Neuronal stem cell (in vitro differentiated cells): Measurements from ENCODE around the gene B3GNT3.
A peak's percentile ranks its signal among the peaks of the same experiment; 100 is the strongest.

ENCODE experiments used
- DNase-seq: peaks from one replicate; pipeline ENCODE4 v3.0.0-alpha.2; 2013; ENCODE audit warnings: low spot score
- H2AFZ ChIP-seq: one replicate; pipeline ENCODE4 v1.6.1; 2013; ENCODE audit warnings: mild to moderate bottlenecking, low read length, inconsistent platforms
- H2AK5ac ChIP-seq: 2 replicates; pipeline ENCODE4 v1.6.1; 2013; ENCODE audit warnings: low read depth, mild to moderate bottlenecking, inconsistent platforms, low read length, moderate library complexity, mixed read lengths
- H2BK120ac ChIP-seq: 2 replicates; pipeline ENCODE4 v1.6.1; 2013; ENCODE audit warnings: low read depth, mild to moderate bottlenecking, inconsistent platforms, low read length, moderate library complexity, mixed read lengths
- H2BK12ac ChIP-seq: one replicate; pipeline ENCODE4 v1.6.1; 2013; ENCODE audit warnings: low read length, inconsistent platforms
- H2BK15ac ChIP-seq: 2 replicates; pipeline ENCODE4 v1.6.1; 2013; ENCODE audit warnings: mild to moderate bottlenecking, low read length, inconsistent platforms, mixed read lengths
- H2BK5ac ChIP-seq: one replicate; pipeline ENCODE4 v1.6.1; 2013; ENCODE audit warnings: inconsistent platforms, mild to moderate bottlenecking, low read length, moderate library complexity
- H3K14ac ChIP-seq: one replicate; pipeline ENCODE4 v1.6.1; 2013; ENCODE audit warnings: low read length, inconsistent platforms
- H3K18ac ChIP-seq: 2 replicates; pipeline ENCODE4 v1.6.1; 2013; ENCODE audit warnings: low read length, inconsistent platforms
- H3K23ac ChIP-seq: 2 replicates; pipeline ENCODE4 v1.6.1; 2013; ENCODE audit warnings: low read depth, mild to moderate bottlenecking, mixed read lengths, low read length, inconsistent platforms; ENCODE audit not compliant: poor library complexity
- H3K27ac ChIP-seq: replicated peaks from 3 replicates; pipeline ENCODE4 v1.5.1; 2013; ENCODE audit warnings: low read length, inconsistent platforms
- H3K27me3 ChIP-seq, 3 experiments: 2 replicates each; pipeline ENCODE4 v1.6.1; 2013; ENCODE audit warnings: low read length in 3 of 3, mild to moderate bottlenecking in 2 of 3, inconsistent platforms in 1 of 3, low read depth in 1 of 3, mixed read lengths in 1 of 3, moderate library complexity in 1 of 3; ENCODE audit not compliant: control insufficient read depth in 3 of 3, insufficient read depth in 3 of 3
- H3K36me3 ChIP-seq, 2 donors: replicated peaks in 1 of 2; 2 replicates each; pipeline ENCODE4 v1.6.1; 2013; ENCODE audit warnings: low read length in 2 of 2; ENCODE audit not compliant: control insufficient read depth in 2 of 2, insufficient read depth in 2 of 2
- H3K4ac ChIP-seq: 2 replicates; pipeline ENCODE4 v1.6.1; 2013; ENCODE audit warnings: inconsistent platforms, mild to moderate bottlenecking, low read length, moderate library complexity
- H3K4me1 ChIP-seq, 2 donors: 1 replicate in 1 of 2; 2 replicates in 1 of 2; pipeline ENCODE4 v1.6.1; 2013; ENCODE audit warnings: low read length in 2 of 2, low read depth in 1 of 2; ENCODE audit not compliant: control insufficient read depth in 2 of 2, insufficient read depth in 1 of 2
- H3K4me2 ChIP-seq: one replicate; pipeline ENCODE4 v1.6.1; 2013; ENCODE audit warnings: mild to moderate bottlenecking, low read length, inconsistent platforms; ENCODE audit not compliant: insufficient read depth, poor library complexity, severe bottlenecking
- H3K4me3 ChIP-seq, 2 donors: 2 replicates each; pipeline ENCODE4 v1.5.1; 2013; ENCODE audit warnings: low read length in 2 of 2, mild to moderate bottlenecking in 2 of 2, inconsistent platforms in 1 of 2, moderate library complexity in 1 of 2
- H3K79me1 ChIP-seq: one replicate; pipeline ENCODE4 v1.6.1; 2013; ENCODE audit warnings: low read depth, mild to moderate bottlenecking, inconsistent platforms, low read length, moderate library complexity
- H3K9ac ChIP-seq: one replicate; pipeline ENCODE4 v1.6.1; 2013; ENCODE audit warnings: mild to moderate bottlenecking, low read depth, low read length, inconsistent platforms; ENCODE audit not compliant: poor library complexity
- H3K9me3 ChIP-seq, 2 donors: replicated peaks in 1 of 2; 2 replicates each; pipeline versions ENCODE3 to v1.6.1; 2013; ENCODE audit warnings: low read length in 2 of 2, mild to moderate bottlenecking in 2 of 2, inconsistent platforms in 1 of 2, low read depth in 1 of 2, mixed read lengths in 1 of 2, moderate library complexity in 1 of 2; ENCODE audit not compliant: control insufficient read depth in 2 of 2, insufficient read depth in 1 of 2
- H4K8ac ChIP-seq: one replicate; pipeline ENCODE4 v1.6.1; 2013; ENCODE audit warnings: low read depth, mild to moderate bottlenecking, inconsistent platforms, low read length, moderate library complexity
- H4K91ac ChIP-seq: one replicate; pipeline ENCODE4 v1.6.1; 2013; ENCODE audit warnings: low read length, low read depth, mild to moderate bottlenecking, inconsistent platforms; ENCODE audit not compliant: poor library complexity
- WGBS, 2 donors: extraction: QIAGEN DNeasy Blood & Tissue Kit; methylation state at CpG; one replicate each; pipeline ENCODE4 v1.1.7; 2013; ENCODE audit warnings: missing lambda C conversion rate in 2 of 2, mixed read lengths in 1 of 2; ENCODE audit not compliant: insufficient read length in 2 of 2, insufficient replicate concordance in 1 of 2; ENCODE audit errors: extremely low coverage in 2 of 2; 5-methylcytosine and 5-hydroxymethylcytosine counted together

B3GNT3 gene

GRCh38 chr19:17821190-17821589 lies 26.3 kb downstream of the B3GNT3 start, which contains the start of gene INSL3:
INSL3 (minus strand) TSS chr19:17821519; CDS start chr19:17821506, 13 bp downstream.
- WGBS, 2 donors: no CpG with 5 or more reads among the region's 34 CpGs
- H2BK12ac ChIP-seq: peak within 1 kb of the TSS; percentile 10

GRCh38 chr19:17824339-17824738 lies 29.4 kb downstream of the B3GNT3 start:
- Histone ChIP-seq H3K9ac (no peak overlapping the region), H2BK15ac (no peak overlapping the region), H2BK120ac (no peak overlapping the region), H2AFZ (no peak overlapping the region), H3K9me3 (no peaks in the 10 kb centered on the region), H3K4me3 (no peak overlapping the region), H3K27me3 (no peaks in the 10 kb centered on the region), H2BK5ac (peak overlapping the region; percentile 14), H3K18ac (no peak overlapping the region), H3K23ac (no peak overlapping the region), H3K27ac (no peak overlapping the region), H2AK5ac (peak overlapping the region; percentile 81), H3K14ac (no peak overlapping the region), H3K4ac (no peak overlapping the region), H3K4me2 (no peak overlapping the region), H3K79me1 (no peaks in the 10 kb centered on the region), H3K4me1 (no peaks in the 10 kb centered on the region), H3K36me3 (no peaks in the 10 kb centered on the region), H2BK12ac (no peak overlapping the region), H4K8ac (no peak overlapping the region), H4K91ac (no peak overlapping the region)
- no peak for DNase-seq
- WGBS, 2 donors: no CpG with 5 or more reads among the region's 8 CpGs

More at GRCh38 chr19:17821190-17821589, 26.3 kb downstream of the B3GNT3 start, which contains the start of gene INSL3:
- H3K23ac ChIP-seq: peak within 1 kb of the TSS; percentile 89
- H2BK5ac ChIP-seq: no peak within 1 kb of the TSS
- no peaks in the 10 kb centered on the region for H3K4me1 ChIP-seq
- no peak within 1 kb of the TSS for H2BK15ac ChIP-seq
- H4K8ac ChIP-seq: peak within 1 kb of the TSS; percentile 43
- H3K9ac ChIP-seq: peak within 1 kb of the TSS; percentile 44
- no peak within 1 kb of the TSS for H2AK5ac ChIP-seq
- no peaks in the 10 kb centered on the region for H3K27me3 ChIP-seq
- peak within 1 kb of the TSS; percentile 80 for H3K18ac ChIP-seq
- no peak within 1 kb of the TSS for H2AFZ ChIP-seq
- DNase-seq: no peak
- H3K79me1 ChIP-seq: no peaks in the 10 kb centered on the region
- H3K4ac ChIP-seq: no peak within 1 kb of the TSS
- H3K4me2 ChIP-seq: no peak within 1 kb of the TSS
- H3K4me3 ChIP-seq: no peak within 1 kb of the TSS
- H2BK120ac ChIP-seq: no peak within 1 kb of the TSS
- H4K91ac ChIP-seq: no peak within 1 kb of the TSS
- H3K27ac ChIP-seq: no peak within 1 kb of the TSS
- H3K14ac ChIP-seq: no peak within 1 kb of the TSS
- H3K9me3 ChIP-seq: no peaks in the 10 kb centered on the region
- no peaks in the 10 kb centered on the region for H3K36me3 ChIP-seq

- Histone ChIP-seq H3K27ac (no peak overlapping the region), H3K23ac (no peak overlapping the region), H2BK15ac (no peak overlapping the region), H3K14ac (no peak overlapping the region), H2BK5ac (peak overlapping the region; percentile 82), H3K79me1 (no peaks in the 10 kb centered on the region), H3K18ac (peak overlapping the region; percentile 64), H3K4me1 (peaks cover 0 to 8% of the 10 kb centered on the region in 2 donors), H3K9ac (no peak overlapping the region), H2AK5ac (peak overlapping the region; percentile 70), H2AFZ (no peak overlapping the region), H3K27me3 (no peaks in the 10 kb centered on the region), H3K9me3 (no peaks in the 10 kb centered on the region), H4K8ac (no peak overlapping the region), H3K4ac (no peak overlapping the region), H3K4me3 (no peak overlapping the region), H2BK120ac (no peak overlapping the region), H3K4me2 (no peak overlapping the region), H2BK12ac (peak overlapping the region; percentile 73), H4K91ac (no peak overlapping the region), H3K36me3 (no peaks in the 10 kb centered on the region)
- DNase-seq: no peak
- no CpG with 5 or more reads among the region's 13 CpGs for WGBS, 2 donors
Observed at GRCh38 chr19:17826508-17827056, 31.6 kb downstream of the B3GNT3 start.

- Histone ChIP-seq H3K27me3 (no peaks in the 10 kb centered on the region), H3K79me1 (no peaks in the 10 kb centered on the region), H3K23ac (peak overlapping the region; percentile 17), H2AK5ac (no peak overlapping the region), H3K9ac (peak overlapping the region; percentile 87), H4K91ac (no peak overlapping the region), H3K36me3 (no peaks in the 10 kb centered on the region), H2BK15ac (peak overlapping the region; percentile 97), H3K4me3 (peak overlapping the region; percentile 15 to 80), H2BK120ac (no peak overlapping the region), H2BK5ac (peak overlapping the region; percentile 93), H3K9me3 (no peaks in the 10 kb centered on the region), H3K27ac (peak overlapping the region; percentile 96), H2AFZ (peak overlapping the region; percentile 86), H2BK12ac (peak overlapping the region; percentile 73), H3K4ac (no peak overlapping the region), H3K4me2 (peak overlapping the region; percentile 89), H4K8ac (no peak overlapping the region), H3K18ac (peak overlapping the region; percentile 96), H3K4me1 (peaks cover 5 to 13% of the 10 kb centered on the region in 2 donors), H3K14ac (no peak overlapping the region)
- peak; percentile 72 for DNase-seq
- no CpG with 5 or more reads among the region's 29 CpGs for WGBS, 2 donors
Observed at GRCh38 chr19:17829855-17830566, 35.1 kb downstream of the B3GNT3 start.
